ENCODE measurements around the gene DST.

DNA sequence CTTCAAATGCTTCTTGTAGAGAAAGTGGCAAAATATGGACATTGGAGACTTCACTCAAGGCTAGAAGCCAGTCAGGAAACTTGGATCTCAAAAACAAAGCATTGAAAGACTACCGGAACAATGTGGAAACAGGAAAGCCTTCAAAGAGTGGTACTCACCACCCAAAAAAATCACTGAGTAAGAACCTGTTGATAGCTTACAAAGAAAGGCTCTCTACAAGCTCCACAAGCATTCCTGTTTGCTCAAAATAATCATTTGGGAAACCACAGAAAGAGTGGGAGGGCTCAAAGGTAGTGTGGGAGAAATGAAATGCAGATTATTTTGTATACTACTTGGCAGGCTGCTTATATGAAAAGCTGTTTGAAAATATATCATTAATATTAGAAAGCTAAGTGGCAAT, 9.5 kb upstream of the DST start:
- TF ChIP-seq, protein P1, sequence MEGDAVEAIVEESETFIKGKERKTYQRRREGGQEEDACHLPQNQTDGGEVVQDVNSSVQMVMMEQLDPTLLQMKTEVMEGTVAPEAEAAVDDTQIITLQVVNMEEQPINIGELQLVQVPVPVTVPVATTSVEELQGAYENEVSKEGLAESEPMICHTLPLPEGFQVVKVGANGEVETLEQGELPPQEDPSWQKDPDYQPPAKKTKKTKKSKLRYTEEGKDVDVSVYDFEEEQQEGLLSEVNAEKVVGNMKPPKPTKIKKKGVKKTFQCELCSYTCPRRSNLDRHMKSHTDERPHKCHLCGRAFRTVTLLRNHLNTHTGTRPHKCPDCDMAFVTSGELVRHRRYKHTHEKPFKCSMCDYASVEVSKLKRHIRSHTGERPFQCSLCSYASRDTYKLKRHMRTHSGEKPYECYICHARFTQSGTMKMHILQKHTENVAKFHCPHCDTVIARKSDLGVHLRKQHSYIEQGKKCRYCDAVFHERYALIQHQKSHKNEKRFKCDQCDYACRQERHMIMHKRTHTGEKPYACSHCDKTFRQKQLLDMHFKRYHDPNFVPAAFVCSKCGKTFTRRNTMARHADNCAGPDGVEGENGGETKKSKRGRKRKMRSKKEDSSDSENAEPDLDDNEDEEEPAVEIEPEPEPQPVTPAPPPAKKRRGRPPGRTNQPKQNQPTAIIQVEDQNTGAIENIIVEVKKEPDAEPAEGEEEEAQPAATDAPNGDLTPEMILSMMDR (IDR thresholded peaks at IDR 0.05), result no peak
- TF ChIP-seq EP300 (IDR thresholded peaks at IDR 0.05), result no peak

All from esophagus muscularis mucosa (tissue), 3 donors.